IPS-15b (cell line): Measurements from ENCODE around the gene IFNA8.
"Not testable (repeated sequence)": the region's sequence is repeated elsewhere in the genome, so short reads cannot be mapped to it uniquely, and the experiment has no call there.

Source experiments
- H3K27me3 ChIP-seq: one replicate; pipeline ENCODE4 v1.6.1; 2013; ENCODE audit warnings: low read length; ENCODE audit not compliant: control insufficient read depth, insufficient read depth
- H3K36me3 ChIP-seq: one replicate; pipeline ENCODE4 v1.6.1; 2013; ENCODE audit warnings: low read length; ENCODE audit not compliant: control insufficient read depth, insufficient read depth
- H3K4me1 ChIP-seq: one replicate; pipeline ENCODE4 v1.6.1; 2013; ENCODE audit warnings: mild to moderate bottlenecking, low read length; ENCODE audit not compliant: control insufficient read depth, insufficient read depth
- H3K4me3 ChIP-seq: one replicate; pipeline ENCODE4 v1.5.1; 2013; ENCODE audit warnings: low read depth, low read length
- H3K9ac ChIP-seq: one replicate; pipeline ENCODE4 v1.6.1; 2013; ENCODE audit warnings: low read depth, mild to moderate bottlenecking, low read length
- H3K9me3 ChIP-seq: one replicate; pipeline ENCODE4 v1.6.1; 2013; ENCODE audit warnings: mild to moderate bottlenecking, low read length; ENCODE audit not compliant: control insufficient read depth, insufficient read depth

IFNA8 gene

GRCh38 chr9:21434202-21435014, 25.5 kb downstream of the IFNA8 start:
- Histone ChIP-seq H3K9ac (no peak overlapping the region), H3K27me3 (no peaks in the 10 kb centered on the region), H3K36me3 (no peaks in the 10 kb centered on the region), H3K4me1 (no peaks in the 10 kb centered on the region), H3K4me3 (no peak overlapping the region), H3K9me3 (no peaks in the 10 kb centered on the region)

GRCh38 chr9:21435015-21435383, 26.1 kb downstream of the IFNA8 start:
- H3K9ac ChIP-seq, H3K9me3 ChIP-seq, H3K4me1 ChIP-seq, H3K27me3 ChIP-seq, H3K4me3 ChIP-seq, H3K36me3 ChIP-seq: not testable (repeated sequence)

GRCh38 chr9:21440139-21440538, 31.2 kb downstream of the IFNA8 start, which contains the start of gene IFNA1:
Gene IFNA1 (plus strand): TSS chr9:21440439. CDS start chr9:21440508, 69 bp downstream.
- Histone ChIP-seq H3K4me3 (no peak within 1 kb of the TSS), H3K27me3 (no peaks in the 10 kb centered on the region), H3K4me1 (no peaks in the 10 kb centered on the region), H3K9ac (no peak within 1 kb of the TSS), H3K9me3 (no peaks in the 10 kb centered on the region), H3K36me3 (no peaks in the 10 kb centered on the region)

GRCh38 chr9:21443849-21444625, 35.1 kb downstream of the IFNA8 start:
- Histone ChIP-seq H3K36me3 (no peaks in the 10 kb centered on the region), H3K27me3 (no peaks in the 10 kb centered on the region), H3K4me3 (no peak overlapping the region), H3K4me1 (no peaks in the 10 kb centered on the region), H3K9me3 (no peaks in the 10 kb centered on the region), H3K9ac (no peak overlapping the region)

- not testable (repeated sequence) for H3K4me3 ChIP-seq, H3K9ac ChIP-seq, H3K9me3 ChIP-seq, H3K4me1 ChIP-seq, H3K36me3 ChIP-seq, H3K27me3 ChIP-seq
Observed at GRCh38 chr9:21449312-21449711, 40.4 kb downstream of the IFNA8 start.

- H3K9ac ChIP-seq: no peak overlapping the region
- H3K27me3 ChIP-seq: no peaks in the 10 kb centered on the region
- no peaks in the 10 kb centered on the region for H3K4me1 ChIP-seq
- no peak overlapping the region for H3K4me3 ChIP-seq
- H3K36me3 ChIP-seq: no peaks in the 10 kb centered on the region
- H3K9me3 ChIP-seq: no peaks in the 10 kb centered on the region
Observed at GRCh38 chr9:21450733-21451394, 41.9 kb downstream of the IFNA8 start.

GRCh38 chr9:21452681-21453080, 43.8 kb downstream of the IFNA8 start:
- Histone ChIP-seq H3K27me3 (no peaks in the 10 kb centered on the region), H3K4me1 (no peaks in the 10 kb centered on the region), H3K9ac (no peak overlapping the region), H3K9me3 (no peaks in the 10 kb centered on the region), H3K4me3 (no peak overlapping the region), H3K36me3 (no peaks in the 10 kb centered on the region)

- H3K4me1 ChIP-seq: no peaks in the 10 kb centered on the region
- H3K36me3 ChIP-seq: no peaks in the 10 kb centered on the region
- H3K4me3 ChIP-seq: no peak overlapping the region
- H3K9me3 ChIP-seq: no peaks in the 10 kb centered on the region
- no peak overlapping the region for H3K9ac ChIP-seq
- no peaks in the 10 kb centered on the region for H3K27me3 ChIP-seq
Observed at GRCh38 chr9:21454149-21454548, 45.2 kb downstream of the IFNA8 start.

GRCh38 chr9:21455320-21455719, 46.4 kb downstream of the IFNA8 start:
- Histone ChIP-seq H3K36me3 (no peaks in the 10 kb centered on the region), H3K27me3 (no peaks in the 10 kb centered on the region), H3K9me3 (no peaks in the 10 kb centered on the region), H3K4me1 (no peaks in the 10 kb centered on the region), H3K4me3 (no peak overlapping the region), H3K9ac (no peak overlapping the region)
